H9 (cell line): ENCODE measurements around the gene MGAT5. TPM values are rescaled to one million over a fixed set of nuclear protein-coding genes. Genes with fewer than 3 reads are reported as not detected.

ENCODE experiments used
- DNase-seq: peaks from one replicate; pipeline ENCODE4 v3.0.0-alpha.2; 2017
- H2AFZ ChIP-seq: one replicate; pipeline ENCODE4 v1.6.1; 2013; ENCODE audit warnings: mild to moderate bottlenecking, low read length, control low read depth, moderate library complexity
- H2AK5ac ChIP-seq: 2 replicates; pipeline ENCODE4 v1.6.1; 2013; ENCODE audit warnings: low read length, control low read depth, mixed read lengths; ENCODE audit not compliant: insufficient read length
- H2BK120ac ChIP-seq: one replicate; pipeline ENCODE4 v1.6.1; 2013; ENCODE audit warnings: low read depth, mild to moderate bottlenecking, low read length, control low read depth, inconsistent platforms; ENCODE audit not compliant: poor library complexity, severe bottlenecking
- H2BK12ac ChIP-seq: 2 replicates; pipeline ENCODE4 v1.6.1; 2013; ENCODE audit warnings: low read length, control low read depth, mixed read lengths, low read depth; ENCODE audit not compliant: insufficient read length
- H2BK15ac ChIP-seq: 2 replicates; pipeline ENCODE4 v1.6.1; 2013; ENCODE audit warnings: low read depth, low read length, control low read depth
- H2BK20ac ChIP-seq: one replicate; pipeline ENCODE4 v1.6.1; 2013; ENCODE audit warnings: low read depth, mild to moderate bottlenecking, low read length, control low read depth, inconsistent platforms; ENCODE audit not compliant: poor library complexity, severe bottlenecking
- H2BK5ac ChIP-seq: 2 replicates; pipeline ENCODE4 v1.6.1; 2013; ENCODE audit warnings: low read length, control low read depth, mixed read lengths; ENCODE audit not compliant: insufficient read length
- H3K14ac ChIP-seq: 2 replicates; pipeline ENCODE4 v1.6.1; 2013; ENCODE audit warnings: low read length, control low read depth; ENCODE audit not compliant: insufficient read depth
- H3K18ac ChIP-seq: 2 replicates; pipeline ENCODE4 v1.6.1; 2013; ENCODE audit warnings: low read depth, mild to moderate bottlenecking, mixed read lengths, low read length, control low read depth; ENCODE audit not compliant: insufficient read length
- H3K23ac ChIP-seq: 2 replicates; pipeline ENCODE4 v1.6.1; 2013; ENCODE audit warnings: low read length, control low read depth, mixed read lengths, low read depth; ENCODE audit not compliant: insufficient read length
- H3K23me2 ChIP-seq: 2 replicates; pipeline ENCODE4 v1.6.1; 2013; ENCODE audit warnings: low read depth, mild to moderate bottlenecking, mixed read lengths, low read length, control low read depth; ENCODE audit not compliant: insufficient read length, poor library complexity, severe bottlenecking
- H3K27ac ChIP-seq: 2 replicates; pipeline ENCODE4 v1.5.1; 2013; ENCODE audit warnings: low read length, control low read depth, mixed read lengths, low read depth; ENCODE audit not compliant: insufficient read length
- H3K27me3 ChIP-seq: 2 replicates; pipeline ENCODE4 v1.6.1; 2013; ENCODE audit warnings: low read length, control low read depth, inconsistent platforms; ENCODE audit not compliant: insufficient read depth
- H3K4ac ChIP-seq: 2 replicates; pipeline ENCODE4 v1.6.1; 2013; ENCODE audit warnings: low read depth, mild to moderate bottlenecking, control low read depth, inconsistent platforms, low read length, moderate library complexity
- H3K4me1 ChIP-seq: 2 replicates; pipeline ENCODE4 v1.6.1; 2013; ENCODE audit warnings: low read length, control low read depth, inconsistent platforms; ENCODE audit not compliant: insufficient read depth
- H3K4me2 ChIP-seq: 2 replicates; pipeline ENCODE4 v1.6.1; 2013; ENCODE audit warnings: low read length, control low read depth, mixed read lengths; ENCODE audit not compliant: insufficient read length, insufficient read depth
- H3K56ac ChIP-seq: 2 replicates; pipeline ENCODE4 v1.6.1; 2013; ENCODE audit warnings: low read depth, mild to moderate bottlenecking, mixed read lengths, low read length, control low read depth; ENCODE audit not compliant: insufficient read length
- H3K79me1 ChIP-seq: 2 replicates; pipeline ENCODE4 v1.6.1; 2013; ENCODE audit warnings: low read depth, mild to moderate bottlenecking, moderate library complexity, low read length, control low read depth, inconsistent platforms; ENCODE audit not compliant: insufficient read depth, poor library complexity, severe bottlenecking
- H3K79me2 ChIP-seq: 2 replicates; pipeline ENCODE4 v1.6.1; 2013; ENCODE audit warnings: low read length, control low read depth, inconsistent platforms; ENCODE audit not compliant: insufficient read depth
- H3K9ac ChIP-seq: 2 replicates; pipeline ENCODE4 v1.6.1; 2013; ENCODE audit warnings: low read length, control low read depth, mixed read lengths; ENCODE audit not compliant: insufficient read length; ENCODE audit errors: extremely low read depth
- H3K9me3 ChIP-seq: one replicate; pipeline ENCODE4 v1.6.1; 2013; ENCODE audit warnings: low read depth, low read length, inconsistent platforms; ENCODE audit not compliant: control insufficient read depth
- H3T11ph ChIP-seq: one replicate; pipeline ENCODE4 v1.6.1; 2013; ENCODE audit warnings: mild to moderate bottlenecking, low read length, control low read depth, inconsistent platforms
- H4K20me1 ChIP-seq: one replicate; pipeline ENCODE4 v1.6.1; 2013; ENCODE audit not compliant: control insufficient read depth, insufficient read length, insufficient read depth
- H4K5ac ChIP-seq: 2 replicates; pipeline ENCODE4 v1.6.1; 2013; ENCODE audit warnings: low read depth, mild to moderate bottlenecking, mixed read lengths, low read length, control low read depth; ENCODE audit not compliant: insufficient read length
- H4K8ac ChIP-seq: replicated peaks from 2 replicates; pipeline ENCODE4 v1.6.1; 2013; ENCODE audit warnings: low read length, control low read depth, mixed read lengths, low read depth; ENCODE audit not compliant: insufficient read length
- H4K91ac ChIP-seq: 2 replicates; pipeline ENCODE4 v1.6.1; 2013; ENCODE audit warnings: low read depth, mild to moderate bottlenecking, moderate library complexity, mixed read lengths, low read length, control low read depth; ENCODE audit not compliant: insufficient read length
- H3K27ac Mint-ChIP-seq, 3 experiments: 2 replicates in 2 of 3; 3 replicates in 1 of 3; pipeline ENCODE4 v1.8.0; 2020 to 2021; ENCODE audit warnings: mixed read lengths in 3 of 3, mild to moderate bottlenecking in 1 of 3, moderate library complexity in 1 of 3
- H3K27me3 Mint-ChIP-seq: 2 replicates; pipeline ENCODE4 v1.8.0; 2021; ENCODE audit warnings: low read depth, mild to moderate bottlenecking, moderate library complexity, mixed read lengths
- H3K36me3 Mint-ChIP-seq, 3 experiments: 2 replicates in 2 of 3; 3 replicates in 1 of 3; pipeline ENCODE4 v1.8.0; 2020 to 2021; ENCODE audit warnings: low read depth in 3 of 3, mixed read lengths in 3 of 3; ENCODE audit not compliant: insufficient read depth in 1 of 3
- H3K4me1 Mint-ChIP-seq, 2 experiments: 2 replicates each; pipeline ENCODE4 v1.8.0; 2020; ENCODE audit warnings: mixed read lengths in 2 of 2
- H3K4me3 Mint-ChIP-seq, 2 experiments: 2 replicates in 1 of 2; 3 replicates in 1 of 2; pipeline ENCODE4 v1.8.0; 2020 to 2021; ENCODE audit warnings: mild to moderate bottlenecking in 2 of 2, mixed read lengths in 2 of 2, moderate library complexity in 1 of 2
- H3K9me3 Mint-ChIP-seq, 2 experiments: 2 replicates in 1 of 2; 3 replicates in 1 of 2; pipeline ENCODE4 v1.8.0; 2020; ENCODE audit warnings: mild to moderate bottlenecking in 2 of 2, mixed read lengths in 2 of 2, moderate library complexity in 1 of 2
- CTCF ChIP-seq: fragments of 200-600 bp; sonication (generic); conservative IDR thresholded peaks from 3 replicates; pipeline ENCODE4 v1.8.0; 2021; ENCODE audit warnings: antibody characterized with exemption, mild to moderate bottlenecking
- WGBS: extraction: QIAGEN DNeasy Blood & Tissue Kit; methylation state at CpG from one replicate; pipeline ENCODE4 v1.1.7; 2013; ENCODE audit warnings: missing lambda C conversion rate, low lambda C conversion rate, mixed read lengths; ENCODE audit not compliant: insufficient read length; ENCODE audit errors: extremely low coverage; 5-methylcytosine and 5-hydroxymethylcytosine counted together
- total RNA-seq: library from RNA; stranded (reverse); gene quantifications from 2 replicates; pipeline ENCODE4 v1.2.1, GENCODE V29; 2021

The MGAT5 gene
- total RNA-seq, 1 experiment from 2014 or later: 25.7 TPM

- Histone ChIP-seq H4K5ac (no peak overlapping the region), H3K79me2 (peaks cover under 1% of the 10 kb centered on the region; the same call in 1 of the 2 replicates), H2BK15ac (no peak overlapping the region), H3K18ac (no peak overlapping the region), H3K23me2 (no peaks in the 10 kb centered on the region), H3K9ac (no peak overlapping the region), H3K27ac (no peak overlapping the region), H3K14ac (no peak overlapping the region), H3K23ac (no peak overlapping the region), H4K20me1 (no peaks in the 10 kb centered on the region), H2AFZ (no peak overlapping the region), H3K79me1 (peaks cover 2% of the 10 kb centered on the region), H3K4ac (no peak overlapping the region), H4K91ac (no peak overlapping the region), H3K4me1 (no peaks in the 10 kb centered on the region), H2BK120ac (no peak overlapping the region), H3K27me3 (no peaks in the 10 kb centered on the region), H4K8ac (no peak overlapping the region), H2BK5ac (no peak overlapping the region), H3K4me2 (no peak overlapping the region), H3K9me3 (no peaks in the 10 kb centered on the region), H2BK20ac (no peak overlapping the region), H3T11ph (no peak overlapping the region), H2AK5ac (no peak overlapping the region), H3K56ac (no peak overlapping the region), H2BK12ac (no peak overlapping the region)
- Mint-ChIP-seq H3K27me3 (no peaks in the 10 kb centered on the region), H3K4me1 (peaks cover 0 to 7% of the 10 kb centered on the region in 2 experiments; a peak in 1 of 4 replicates), H3K36me3 (no peaks in the 10 kb centered on the region), H3K9me3 (no peaks in the 10 kb centered on the region), H3K27ac (no peak overlapping the region), H3K4me3 (no peak overlapping the region)
- no CpG with 5 or more reads among the region's 2 CpGs for WGBS
- TF ChIP-seq CTCF: no peak
- no peak for DNase-seq
Measured at GRCh38 chr2:134240061-134240460, 13.8 kb upstream of the MGAT5 start.
